H1 (cell line): ENCODE measurements around the gene CMTM2. TPM values are rescaled to one million over a fixed set of nuclear protein-coding genes. Genes with fewer than 3 reads are reported as not detected.

ENCODE experiments used
- CTCF ChIA-PET: fragments of 300-600 bp; sonication (Branson Sonifier 250); formaldehyde crosslinking; loops from one replicate; lab custom pipeline; 2021; ENCODE audit not compliant: partially characterized antibody; lab: Charles Lee
- POLR2A ChIA-PET: fragments of 300-600 bp; sonication (Branson Sonifier 250); formaldehyde crosslinking; loops from one replicate; lab custom pipeline; 2021; ENCODE audit warnings: inconsistent platforms; ENCODE audit not compliant: partially characterized antibody; lab: Charles Lee
- DNase-seq, 2 experiments: peaks; one replicate each; pipeline versions ENCODE4 v3.0.0 to v3.0.0-alpha.2; 2010 to 2022; ENCODE audit warnings: low spot score in 2 of 2, low read depth in 1 of 2, mixed read lengths in 1 of 2
- FAIRE-seq: peaks from 2 replicates; lab custom pipeline; 2011; peaks lifted over from hg19 to GRCh38; lab: Jason Lieb, UNC
- H2AFZ ChIP-seq: 2 replicates; pipeline ENCODE4 v1.8.1; 2012; ENCODE audit warnings: low read length, inconsistent platforms
- H2AK5ac ChIP-seq: 2 replicates; pipeline ENCODE4 v1.6.1; 2013; ENCODE audit warnings: low read depth, low read length
- H2BK120ac ChIP-seq: replicated peaks from 2 replicates; pipeline ENCODE3; 2013; ENCODE audit warnings: low read depth, low read length, inconsistent platforms
- H2BK12ac ChIP-seq: 2 replicates; pipeline ENCODE4 v1.6.1; 2013; ENCODE audit warnings: low read depth, low read length
- H2BK15ac ChIP-seq: 2 replicates; pipeline ENCODE4 v1.6.1; 2013; ENCODE audit warnings: low read length
- H2BK20ac ChIP-seq: 2 replicates; pipeline ENCODE4 v1.6.1; 2013; ENCODE audit warnings: low read length
- H2BK5ac ChIP-seq: 2 replicates; pipeline ENCODE4 v1.6.1; 2013; ENCODE audit warnings: low read depth, low read length
- H3K14ac ChIP-seq: 2 replicates; pipeline ENCODE4 v1.6.1; 2013; ENCODE audit warnings: inconsistent platforms; ENCODE audit not compliant: insufficient read length
- H3K18ac ChIP-seq: 2 replicates; pipeline ENCODE4 v1.6.1; 2013; ENCODE audit warnings: low read length; ENCODE audit errors: extremely low read depth
- H3K23ac ChIP-seq: 2 replicates; pipeline ENCODE4 v1.6.1; 2013; ENCODE audit warnings: inconsistent platforms; ENCODE audit not compliant: insufficient read length
- H3K23me2 ChIP-seq: 2 replicates; pipeline ENCODE4 v1.6.1; 2013; ENCODE audit warnings: low read depth, low read length
- H3K27ac ChIP-seq: 2 replicates; pipeline ENCODE4 v1.6.1; 2011; ENCODE audit warnings: low read depth, low read length, inconsistent platforms
- H3K27me3 ChIP-seq, 4 experiments: replicated peaks in 1 of 4; 1 replicate in 1 of 4; 2 replicates in 3 of 4; pipeline versions ENCODE4 v1.6.1 to v1.8.1; 2011 to 2013; ENCODE audit warnings: low read length in 3 of 4, mild to moderate bottlenecking in 3 of 4, inconsistent platforms in 2 of 4, mixed read lengths in 2 of 4, moderate library complexity in 1 of 4; ENCODE audit not compliant: control insufficient read depth in 3 of 4, insufficient read depth in 3 of 4; ENCODE audit errors: extremely low read depth in 1 of 4
- H3K36me3 ChIP-seq, 4 experiments: 2 replicates each; pipeline versions ENCODE4 v1.6.1 to v1.8.1; 2011 to 2013; ENCODE audit warnings: mild to moderate bottlenecking in 4 of 4, low read length in 3 of 4, moderate library complexity in 2 of 4, control low read depth in 1 of 4, inconsistent platforms in 1 of 4; ENCODE audit not compliant: insufficient read depth in 4 of 4, control insufficient read depth in 2 of 4
- H3K4ac ChIP-seq: replicated peaks from 2 replicates; pipeline ENCODE3; 2013; ENCODE audit warnings: low read length, low read depth, mixed read lengths, inconsistent platforms; ENCODE audit not compliant: insufficient read length
- H3K4me1 ChIP-seq, 4 experiments: replicated peaks in 1 of 4; 1 replicate in 1 of 4; 2 replicates in 3 of 4; pipeline versions ENCODE4 v1.6.1 to v1.8.1; 2011 to 2013; ENCODE audit warnings: low read length in 3 of 4, inconsistent platforms in 2 of 4, mixed read lengths in 1 of 4; ENCODE audit not compliant: insufficient read depth in 4 of 4, control insufficient read depth in 3 of 4
- H3K4me2 ChIP-seq, 2 experiments: 2 replicates each; pipeline versions ENCODE4 v1.6.1 to v1.8.1; 2011 to 2013; ENCODE audit warnings: low read depth in 2 of 2, low read length in 2 of 2, control low read depth in 1 of 2, inconsistent platforms in 1 of 2, mild to moderate bottlenecking in 1 of 2; ENCODE audit not compliant: insufficient read depth in 1 of 2
- H3K4me3 ChIP-seq, 4 experiments: fragments of 200-600, 300-600 bp in 1 of 4; sonication (generic), shearing (Covaris generic), sonication (Bioruptor Twin) in 1 of 4; 2 replicates each; pipeline versions ENCODE4 v1.5.1 to v1.8.1; 2011 to 2016; ENCODE audit warnings: low read length in 4 of 4, low read depth in 3 of 4, control low read depth in 2 of 4, inconsistent platforms in 2 of 4, mild to moderate bottlenecking in 2 of 4, mixed read lengths in 1 of 4, moderate library complexity in 1 of 4; ENCODE audit not compliant: insufficient read depth in 2 of 4; ENCODE audit errors: extremely low read depth in 1 of 4
- H3K56ac ChIP-seq: replicated peaks from 2 replicates; pipeline ENCODE3; 2013; ENCODE audit warnings: low read depth, mild to moderate bottlenecking, mixed read lengths, low read length, inconsistent platforms; ENCODE audit not compliant: insufficient read length
- H3K79me1 ChIP-seq: 2 replicates; pipeline ENCODE4 v1.6.1; 2013; ENCODE audit warnings: low read depth, low read length, control low read depth
- H3K79me2 ChIP-seq, 2 experiments: 2 replicates each; pipeline versions ENCODE4 v1.6.1 to v1.8.1; 2012 to 2013; ENCODE audit warnings: low read length in 2 of 2, mild to moderate bottlenecking in 2 of 2, inconsistent platforms in 1 of 2; ENCODE audit not compliant: insufficient read depth in 2 of 2, control insufficient read depth in 1 of 2
- H3K9ac ChIP-seq, 4 experiments: replicated peaks in 1 of 4; 1 replicate in 1 of 4; 2 replicates in 3 of 4; pipeline versions ENCODE4 v1.6.1 to v1.8.1; 2011 to 2013; ENCODE audit warnings: low read depth in 3 of 4, low read length in 3 of 4, control low read depth in 2 of 4, mild to moderate bottlenecking in 2 of 4, moderate library complexity in 2 of 4, inconsistent platforms in 1 of 4; ENCODE audit errors: extremely low read depth in 1 of 4
- H3K9me3 ChIP-seq, 2 experiments: 2 replicates each; pipeline versions ENCODE4 v1.6.1 to v1.8.1; 2012 to 2013; ENCODE audit warnings: mild to moderate bottlenecking in 2 of 2, moderate library complexity in 2 of 2, control low read depth in 1 of 2, inconsistent platforms in 1 of 2, low read depth in 1 of 2, low read length in 1 of 2, mixed read lengths in 1 of 2; ENCODE audit not compliant: insufficient read depth in 2 of 2
- H4K20me1 ChIP-seq, 2 experiments: replicated peaks in 1 of 2; 2 replicates each; pipeline versions ENCODE3 to v1.8.1; 2011 to 2013; ENCODE audit warnings: inconsistent platforms in 2 of 2, low read length in 2 of 2, mild to moderate bottlenecking in 1 of 2; ENCODE audit not compliant: insufficient read depth in 2 of 2, control insufficient read depth in 1 of 2
- H4K5ac ChIP-seq: 2 replicates; pipeline ENCODE4 v1.6.1; 2013; ENCODE audit warnings: low read length, low read depth, mixed read lengths, inconsistent platforms; ENCODE audit not compliant: insufficient read length
- H4K8ac ChIP-seq: 2 replicates; pipeline ENCODE4 v1.8.0; 2013; ENCODE audit warnings: mild to moderate bottlenecking, moderate library complexity, low read length, inconsistent platforms; ENCODE audit not compliant: insufficient read depth; ENCODE audit errors: extremely low read depth
- H4K91ac ChIP-seq: replicated peaks from 2 replicates; pipeline ENCODE3; 2013; ENCODE audit warnings: low read length, mixed read lengths, inconsistent platforms; ENCODE audit not compliant: insufficient read length
- CHD1 ChIP-seq: IDR thresholded peaks from 2 replicates; pipeline ENCODE4 v1.6.1; 2012; ENCODE audit warnings: low read depth, low read length, improper control_type of control experiment
- CTCF ChIP-seq, 3 experiments: IDR thresholded peaks; 1 replicate in 2 of 3; 2 replicates in 1 of 3; pipeline versions ENCODE4 v1.5.1 to v1.6.1; 2011; ENCODE audit warnings: low read length in 3 of 3, mild to moderate bottlenecking in 3 of 3, inconsistent platforms in 2 of 3, low read depth in 1 of 3, moderate library complexity in 1 of 3; ENCODE audit not compliant: insufficient read depth in 1 of 3; ENCODE audit errors: control extremely low read depth in 1 of 3
- FOSL1 ChIP-seq: IDR thresholded peaks from 2 replicates; pipeline ENCODE4 v1.6.1; 2011; ENCODE audit warnings: mild to moderate bottlenecking, low read depth, low read length, moderate library complexity; ENCODE audit not compliant: insufficient read depth
- GTF2F1 ChIP-seq: IDR thresholded peaks from 2 replicates; pipeline ENCODE4 v1.6.1; 2012; ENCODE audit warnings: low read depth, low read length, improper control_type of control experiment, borderline replicate concordance
- POLR2AphosphoS5 ChIP-seq: IDR thresholded peaks from 2 replicates; pipeline ENCODE4 v1.6.1; 2011; ENCODE audit warnings: low read depth, low read length
- SP2 ChIP-seq: IDR thresholded peaks from 2 replicates; pipeline ENCODE4 v1.6.1; 2012; ENCODE audit warnings: mild to moderate bottlenecking, low read length, inconsistent platforms
- USF2 ChIP-seq: IDR thresholded peaks from 2 replicates; pipeline ENCODE4 v1.6.1; 2011; ENCODE audit warnings: low read length, improper control_type of control experiment
- WGBS, 2 experiments: shearing (Covaris generic) in 1 of 2; methylation state at CpG; one replicate each; pipeline versions ENCODE4 v1.1.6 to v1.1.7; 2013 to 2015; ENCODE audit warnings: low lambda C conversion rate in 2 of 2, mixed read lengths in 2 of 2, inconsistent platforms in 1 of 2, low coverage in 1 of 2, missing lambda C conversion rate in 1 of 2; ENCODE audit not compliant: insufficient replicate concordance in 2 of 2, insufficient coverage in 1 of 2, insufficient read length in 1 of 2; ENCODE audit errors: extremely low coverage in 1 of 2, missing lambda C conversion rate in 1 of 2; 5-methylcytosine and 5-hydroxymethylcytosine counted together
- polyA plus RNA-seq, 7 experiments: library from polyadenylated mRNA; depleted of rRNA in 3 of 7; stranded (reverse) in 5 of 7; unstranded in 2 of 7; fragments of >200 nt in 5 of 7; fragments of 200-250 nt in 2 of 7; gene quantifications; 1 replicate in 5 of 7; 2 replicates in 1 of 7; 4 replicates in 1 of 7; pipeline versions ENCODE4 v1.2.1 to v1.2.3, GENCODE V29; 2011 to 2013; ENCODE audit warnings: missing spikeins in 2 of 7, mixed read lengths in 2 of 7
- total RNA-seq: library from RNA; stranded (reverse); fragmentation: NEBNext Ultra II Directional; extraction: Animal tissue kit (Norgen Biotek cat#: 25700); gene quantifications from 2 replicates; pipeline ENCODE4 v1.2.1, GENCODE V29; 2021

Gene CMTM2
- total and polyA plus RNA-seq, 2 of the 8 experiments (the other 6 are each of a cell fraction or from before 2014, with no cell fraction given): not detected

- CTCF ChIA-PET: interaction anchor here (0.5 to 2.2 kb wide), 12 partner anchors 9 to 168 kb away, joined by 3 to 6 read pairs (median 4); partner anchors contain the start of gene CKLF
- 11% methylated on average over 30 of the region's 32 CpGs; no CpG with 5 or more reads in 1 of the 2 experiments for WGBS, 2 experiments
- peak overlapping the region; percentile 77 for H3K56ac ChIP-seq
- FAIRE-seq (no peak), DNase-seq (peak in 1 of 2 experiments; percentile 80)
- H3K14ac ChIP-seq: peak overlapping the region; percentile 79
- peaks cover 0 to 22% (median 9%) of the 10 kb centered on the region in 4 experiments; a peak in 6 of 7 replicates for H3K4me1 ChIP-seq
- peak overlapping the region; percentile 67 for H2BK15ac ChIP-seq
- peak overlapping the region; percentile 66; the same call in 1 of the 2 replicates for H3K27ac ChIP-seq
- no peak overlapping the region for H2AK5ac ChIP-seq
- no peaks in the 10 kb centered on the region for H3K27me3 ChIP-seq
- H3K4me3 ChIP-seq: peak overlapping the region; percentile 53 to 96 (median 68)
- H4K5ac ChIP-seq: peak overlapping the region; percentile 88
- POLR2A ChIA-PET: interaction anchor here (0.6 to 1.6 kb wide), 9 partner anchors 9 to 175 kb away, joined by 3 to 6 read pairs (median 3); partner anchors contain the start of genes CKLF, DYNC1LI2 and TK2
- H4K20me1 ChIP-seq: peaks cover 1 to 11% of the 10 kb centered on the region in 2 experiments
- H3K36me3 ChIP-seq: no peaks in the 10 kb centered on the region
- H3K79me1 ChIP-seq: peaks cover 3% of the 10 kb centered on the region; the same call in 1 of the 2 replicates
- H2BK120ac ChIP-seq: peak overlapping the region; percentile 86
- peaks cover 0 to 3% of the 10 kb centered on the region in 2 experiments; a peak in 2 of 4 replicates for H3K79me2 ChIP-seq
- peaks cover 7% of the 10 kb centered on the region for H3K23me2 ChIP-seq
- no peak overlapping the region for H2BK20ac ChIP-seq
- H2AFZ ChIP-seq: peak overlapping the region; percentile 98
- H3K18ac ChIP-seq: peak overlapping the region; percentile 95
- no peak overlapping the region for H3K4ac ChIP-seq
- peak overlapping the region in 3 of 4 experiments; percentile 46 to 61 (median 49); a peak in 5 of 7 replicates for H3K9ac ChIP-seq
- no peak overlapping the region for H3K23ac ChIP-seq
- no peaks in the 10 kb centered on the region for H3K9me3 ChIP-seq
- peak overlapping the region; percentile 94 for H2BK5ac ChIP-seq
- peak overlapping the region; percentile 92 for H4K91ac ChIP-seq
- peak overlapping the region; percentile 95 to 99 for H3K4me2 ChIP-seq
- H4K8ac ChIP-seq: peak overlapping the region; percentile 72; the same call in 1 of the 2 replicates
- peak overlapping the region; percentile 62; the same call in 1 of the 2 replicates for H2BK12ac ChIP-seq
- TF ChIP-seq SP2 (no peak), FOSL1 (no peak), CHD1 (no peak), CTCF (IDR thresholded peaks at IDR 0.05; ENCODE audit: control extremely low read depth in 1 of 3, insufficient read depth in 1 of 3, low read depth in 1 of 3, low read length in 3 of 3) (no peak), USF2 (no peak), POLR2AphosphoS5 (peak; percentile 56), GTF2F1 (no peak)
These were observed 24.5 kb downstream of the CMTM2 start for GRCh38 chr16:66603537-66604375.
